ENCODE measurements around the gene MAPRE2. TPM values are rescaled to one million over a fixed set of nuclear protein-coding genes. Genes with fewer than 3 reads are reported as not detected.

MAPRE2 gene
- total RNA-seq, 1 donor from 2014 or later = 53.8 TPM

DNA sequence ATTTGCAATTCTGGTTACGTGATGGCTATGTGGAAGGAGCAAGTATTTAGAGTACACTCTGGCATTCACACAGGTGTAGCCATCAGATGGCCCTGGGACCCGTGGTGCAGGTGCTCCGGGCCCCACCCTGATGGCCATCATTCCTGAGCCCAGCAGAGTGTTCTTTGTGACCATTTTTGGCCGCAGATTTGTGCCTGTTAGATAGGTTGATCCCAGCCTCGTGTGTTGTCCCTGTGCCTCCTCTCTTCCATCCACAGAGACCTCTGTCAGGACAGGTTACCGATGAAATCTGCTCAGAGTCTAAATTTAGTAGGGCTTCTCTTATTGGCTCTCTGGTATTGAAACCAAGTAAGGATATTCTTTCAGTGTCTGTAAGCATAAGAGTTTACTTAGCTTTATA lies 33.9 kb downstream of the MAPRE2 start:
- no peak overlapping the region for H3K4me3 Mint-ChIP-seq
- DNase-seq (no peak), ATAC-seq (ENCODE audit: low read depth) (no peak)
- no peaks in the 10 kb centered on the region for H3K27me3 Mint-ChIP-seq
- TF ChIP-seq, protein P1, sequence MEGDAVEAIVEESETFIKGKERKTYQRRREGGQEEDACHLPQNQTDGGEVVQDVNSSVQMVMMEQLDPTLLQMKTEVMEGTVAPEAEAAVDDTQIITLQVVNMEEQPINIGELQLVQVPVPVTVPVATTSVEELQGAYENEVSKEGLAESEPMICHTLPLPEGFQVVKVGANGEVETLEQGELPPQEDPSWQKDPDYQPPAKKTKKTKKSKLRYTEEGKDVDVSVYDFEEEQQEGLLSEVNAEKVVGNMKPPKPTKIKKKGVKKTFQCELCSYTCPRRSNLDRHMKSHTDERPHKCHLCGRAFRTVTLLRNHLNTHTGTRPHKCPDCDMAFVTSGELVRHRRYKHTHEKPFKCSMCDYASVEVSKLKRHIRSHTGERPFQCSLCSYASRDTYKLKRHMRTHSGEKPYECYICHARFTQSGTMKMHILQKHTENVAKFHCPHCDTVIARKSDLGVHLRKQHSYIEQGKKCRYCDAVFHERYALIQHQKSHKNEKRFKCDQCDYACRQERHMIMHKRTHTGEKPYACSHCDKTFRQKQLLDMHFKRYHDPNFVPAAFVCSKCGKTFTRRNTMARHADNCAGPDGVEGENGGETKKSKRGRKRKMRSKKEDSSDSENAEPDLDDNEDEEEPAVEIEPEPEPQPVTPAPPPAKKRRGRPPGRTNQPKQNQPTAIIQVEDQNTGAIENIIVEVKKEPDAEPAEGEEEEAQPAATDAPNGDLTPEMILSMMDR (IDR thresholded peaks at IDR 0.05) = no peak
- peaks cover 54% of the 10 kb centered on the region for H3K36me3 Mint-ChIP-seq (ENCODE audit: low read depth)
- H3K27ac Mint-ChIP-seq = no peak overlapping the region
- intact Hi-C loops (cut with micrococcal nuclease) = no loop called here
- ChIA-PET POLR2A (interaction anchor here (0.8 kb wide), 1 partner anchor 34 kb away, joined by 3 read pairs; the partner anchor contains the start of gene MAPRE2), CTCF (interaction anchor here (1.3 kb wide), 1 partner anchor 15 kb away, joined by 3 read pairs; no protein-coding TSS in a partner anchor)
- peaks cover 42% of the 10 kb centered on the region for H3K4me1 Mint-ChIP-seq
- no peaks in the 10 kb centered on the region for H3K9me3 Mint-ChIP-seq

DNA sequence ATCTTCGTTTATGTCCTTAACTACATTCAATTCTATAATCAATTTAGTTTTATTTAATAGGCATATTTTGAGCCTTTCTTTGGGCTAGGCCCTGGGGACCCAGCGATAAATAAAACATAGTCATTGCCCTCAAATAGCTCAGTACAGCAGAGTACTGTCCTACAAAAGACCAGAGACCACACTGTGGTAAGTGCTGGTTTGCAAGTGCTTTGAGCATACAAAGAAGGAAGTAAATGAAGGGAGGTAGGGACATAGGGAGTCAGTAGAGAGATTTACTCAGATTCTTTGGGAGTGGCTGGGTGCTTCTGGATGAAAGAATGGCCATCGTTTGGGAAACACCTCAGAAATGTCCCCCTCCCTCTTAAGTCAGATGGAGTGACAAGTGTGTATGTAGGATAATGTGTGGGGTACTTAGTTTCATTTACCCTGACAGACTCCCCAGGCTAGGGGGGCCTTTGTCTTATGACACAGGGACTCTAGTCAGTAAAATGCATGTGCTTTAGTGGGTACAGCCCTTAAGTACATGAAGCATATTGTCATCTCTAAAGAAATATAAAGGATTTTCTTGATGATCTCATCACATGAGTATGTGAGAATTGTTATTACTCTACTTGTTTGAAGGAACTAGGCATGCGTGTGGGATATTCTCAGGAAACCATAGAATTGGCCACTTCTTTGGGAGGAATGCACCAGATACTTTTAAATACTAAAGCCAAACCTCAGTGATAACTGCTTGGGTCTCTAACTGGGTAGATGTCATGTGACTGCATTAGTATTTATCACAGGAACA lies 35.1 kb downstream of the MAPRE2 start:
- peaks cover 53% of the 10 kb centered on the region for H3K36me3 Mint-ChIP-seq (ENCODE audit: low read depth)
- H3K9me3 Mint-ChIP-seq = no peaks in the 10 kb centered on the region
- TF ChIP-seq, protein P1 (IDR thresholded peaks at IDR 0.05) = no peak
- H3K4me1 Mint-ChIP-seq = peaks cover 41% of the 10 kb centered on the region
- intact Hi-C loops (cut with micrococcal nuclease) = loop anchor here (1.0 to 2.0 kb wide), 2 partner anchors 8 to 14 kb away; no protein-coding TSS in a partner anchor
- ChIA-PET CTCF (no interaction called here), POLR2A (no interaction called here)
- DNase-seq (no peak), ATAC-seq (ENCODE audit: low read depth) (no peak)
- no peak overlapping the region for H3K27ac Mint-ChIP-seq
- no peaks in the 10 kb centered on the region for H3K27me3 Mint-ChIP-seq
- no peak overlapping the region for H3K4me3 Mint-ChIP-seq

DNA sequence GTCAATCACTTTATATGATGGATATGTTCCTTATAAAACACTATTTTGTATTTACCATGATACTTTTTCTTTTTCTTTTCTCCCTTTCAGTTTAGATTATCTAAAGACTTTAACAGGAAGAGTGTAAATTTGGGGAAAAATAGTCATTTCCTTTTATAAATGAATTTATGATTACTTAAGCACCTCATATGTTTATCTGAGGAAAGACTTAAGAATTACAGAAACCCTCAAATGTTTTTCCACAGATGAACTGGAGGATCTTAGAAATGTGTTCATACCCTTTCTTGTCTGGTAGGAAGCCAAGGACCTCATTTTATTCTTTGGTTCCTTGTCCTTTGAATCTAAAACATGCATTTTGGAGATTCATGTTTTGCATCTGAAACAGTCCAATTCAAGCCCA lies 36.7 kb downstream of the MAPRE2 start:
- no peak for DNase-seq
- POLR2A ChIA-PET = interaction anchor here (1.0 kb wide), 1 partner anchor 36 kb away, joined by 3 read pairs; no protein-coding TSS in a partner anchor
- TF ChIP-seq, protein P1 (IDR thresholded peaks at IDR 0.05) = no peak
- Mint-ChIP-seq H3K4me1 (peaks cover 28% of the 10 kb centered on the region), H3K4me3 (no peak overlapping the region), H3K36me3 (ENCODE audit: low read depth) (peaks cover 56% of the 10 kb centered on the region), H3K27ac (no peak overlapping the region), H3K27me3 (no peaks in the 10 kb centered on the region), H3K9me3 (no peaks in the 10 kb centered on the region)
- CTCF ChIA-PET = no interaction called here
- intact Hi-C loops (cut with micrococcal nuclease) = loop anchor here (2.0 kb wide), 1 partner anchor 15 kb away; no protein-coding TSS in a partner anchor
- no peak for ATAC-seq (ENCODE audit: low read depth)

DNA sequence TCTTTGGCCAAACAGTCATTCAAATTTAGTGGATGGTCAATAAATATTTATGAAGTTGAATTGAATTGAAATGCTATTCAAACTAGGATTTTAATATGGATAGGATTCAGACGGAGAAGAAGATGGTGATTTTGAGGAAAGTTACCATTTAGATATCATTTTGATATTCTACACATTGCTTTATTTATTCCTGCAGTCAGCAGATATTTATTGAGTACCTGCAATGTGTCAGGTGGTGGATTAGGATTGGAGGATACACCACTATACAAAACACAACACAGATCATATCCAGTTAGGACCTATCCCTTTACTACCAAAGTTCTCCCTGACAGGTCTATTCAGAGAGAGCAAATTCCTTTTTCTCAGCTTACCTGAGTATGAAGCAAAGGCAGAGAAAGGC lies 38.8 kb downstream of the MAPRE2 start:
- POLR2A ChIA-PET = no interaction called here
- DNase-seq (no peak), ATAC-seq (ENCODE audit: low read depth) (no peak)
- intact Hi-C loops (cut with micrococcal nuclease) = no loop called here
- H3K27me3 Mint-ChIP-seq = no peaks in the 10 kb centered on the region
- H3K9me3 Mint-ChIP-seq = no peaks in the 10 kb centered on the region
- no peak overlapping the region for H3K27ac Mint-ChIP-seq
- H3K4me3 Mint-ChIP-seq = no peak overlapping the region
- TF ChIP-seq, protein P1 (IDR thresholded peaks at IDR 0.05) = no peak
- peaks cover 18% of the 10 kb centered on the region for H3K4me1 Mint-ChIP-seq
- CTCF ChIA-PET = no interaction called here
- peaks cover 63% of the 10 kb centered on the region for H3K36me3 Mint-ChIP-seq (ENCODE audit: low read depth)

DNA sequence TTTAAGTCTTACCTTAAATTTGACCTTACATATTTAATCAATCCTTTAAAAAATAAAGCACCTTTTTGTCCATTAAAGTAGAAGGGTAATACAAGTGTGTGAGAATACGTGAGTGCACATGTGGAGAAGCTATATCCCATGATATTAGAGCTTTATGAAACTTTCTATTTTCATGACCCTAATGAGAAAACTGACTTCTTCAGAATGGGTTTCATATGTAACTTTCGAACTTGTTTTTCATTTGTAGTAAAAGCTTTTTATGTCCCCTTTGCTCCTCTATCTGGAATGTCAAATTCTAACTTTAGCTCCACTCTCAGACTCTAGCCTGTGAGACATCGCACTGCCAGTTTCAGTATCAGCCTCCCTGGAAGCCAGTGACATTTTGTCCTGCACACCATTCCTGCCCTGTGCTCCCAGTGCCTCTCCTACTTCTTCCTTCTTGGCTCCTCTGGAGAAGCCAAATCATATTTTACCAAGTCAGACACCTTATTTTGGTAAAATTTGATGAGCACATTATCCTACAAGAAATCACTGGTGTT lies 42.0 kb downstream of the MAPRE2 start:
- intact Hi-C loops (cut with micrococcal nuclease) = loop anchor here (2.0 kb wide), 1 partner anchor 14 kb away; no protein-coding TSS in a partner anchor
- no peak for ATAC-seq (ENCODE audit: low read depth)
- no peaks in the 10 kb centered on the region for H3K27me3 Mint-ChIP-seq
- no peaks in the 10 kb centered on the region for H3K9me3 Mint-ChIP-seq
- H3K27ac Mint-ChIP-seq = no peak overlapping the region
- TF ChIP-seq, protein P1 (IDR thresholded peaks at IDR 0.05) = no peak
- peaks cover 52% of the 10 kb centered on the region for H3K36me3 Mint-ChIP-seq (ENCODE audit: low read depth)
- no peak overlapping the region for H3K4me3 Mint-ChIP-seq
- ChIA-PET POLR2A (no interaction called here), CTCF (interaction anchor here (0.6 kb wide), 1 partner anchor 12 kb away, joined by 5 read pairs; no protein-coding TSS in a partner anchor)
- no peak for DNase-seq
- peaks cover 11% of the 10 kb centered on the region for H3K4me1 Mint-ChIP-seq
